OCI-LY7 (cell line): ENCODE results near the gene C1orf21. TPM values are rescaled to one million over a fixed set of nuclear protein-coding genes. Genes with fewer than 3 reads are reported as not detected.

Source experiments
- BruUV-seq: library from RNA; stranded (reverse); fragments of 400-500 nt; replicated peaks from 2 replicates; lab custom pipeline; 2021; lab: Mats Ljungman, UMichigan
- CTCF ChIA-PET: fragments of 300-600 bp; sonication (Branson Sonifier 250); formaldehyde crosslinking; loops from one replicate; lab custom pipeline; 2022; ENCODE audit warnings: antibody characterized with exemption; ENCODE audit not compliant: unreplicated experiment; lab: Charles Lee
- POLR2A ChIA-PET: fragments of 300-600 bp; sonication (Branson Sonifier 250); formaldehyde crosslinking; loops from one replicate; lab custom pipeline; 2022; ENCODE audit warnings: antibody characterized with exemption; lab: Charles Lee
- DNase-seq: peaks from one replicate; pipeline ENCODE4 v3.0.0-alpha.2; 2015; ENCODE audit warnings: low spot score
- H2AFZ ChIP-seq: fragments of 200-600 bp; sonication (generic), shearing (Covaris generic); 2 replicates; pipeline ENCODE4 v1.6.1; 2014; ENCODE audit warnings: mild to moderate bottlenecking, antibody characterized with exemption, low read length, moderate library complexity
- H3K27ac ChIP-seq: fragments of 200-600 bp; sonication (generic); 2 replicates; pipeline ENCODE4 v1.5.1; 2014; ENCODE audit warnings: mixed run types, low read depth, mild to moderate bottlenecking, moderate library complexity, low read length, inconsistent platforms; ENCODE audit not compliant: poor library complexity, severe bottlenecking
- H3K36me3 ChIP-seq: fragments of 200-600 bp; sonication (generic); 2 replicates; pipeline ENCODE4 v1.6.1; 2014; ENCODE audit warnings: mild to moderate bottlenecking, antibody characterized with exemption, low read length, moderate library complexity, mixed read lengths; ENCODE audit not compliant: insufficient read depth
- H3K4me1 ChIP-seq: fragments of 200-600 bp; sonication (generic); 2 replicates; pipeline ENCODE4 v1.5.1; 2014; ENCODE audit warnings: mild to moderate bottlenecking, low read length; ENCODE audit not compliant: insufficient read depth, poor library complexity, severe bottlenecking
- H3K4me2 ChIP-seq: fragments of 200-600 bp; sonication (generic); 2 replicates; pipeline ENCODE4 v1.6.1; 2014; ENCODE audit warnings: mild to moderate bottlenecking, low read length
- H3K4me3 ChIP-seq: fragments of 200-600 bp; sonication (generic); 2 replicates; pipeline ENCODE4 v1.5.1; 2014; ENCODE audit warnings: mild to moderate bottlenecking, low read depth, low read length; ENCODE audit not compliant: poor library complexity, severe bottlenecking
- H3K79me2 ChIP-seq: fragments of 200-600 bp; sonication (generic); 2 replicates; pipeline ENCODE4 v1.6.1; 2016; ENCODE audit warnings: low read depth, mild to moderate bottlenecking, low read length, moderate library complexity, mixed read lengths; ENCODE audit not compliant: insufficient read depth
- H3K9me2 ChIP-seq: fragments of 200-600 bp; sonication (generic); 2 replicates; pipeline ENCODE4 v1.6.1; 2016; ENCODE audit warnings: mild to moderate bottlenecking, low read length, mixed read lengths; ENCODE audit not compliant: insufficient read depth
- H3K9me3 ChIP-seq: fragments of 200-600 bp; sonication (generic); 2 replicates; pipeline ENCODE4 v1.6.1; 2014; ENCODE audit warnings: mild to moderate bottlenecking, mixed run types, low read length, mixed read lengths
- H4K20me1 ChIP-seq: fragments of 200-600 bp; sonication (generic); 2 replicates; pipeline ENCODE4 v1.6.1; 2014; ENCODE audit warnings: mild to moderate bottlenecking, antibody characterized with exemption, low read length, moderate library complexity, mixed read lengths; ENCODE audit not compliant: insufficient read depth
- EZH2phosphoT487 ChIP-seq: fragments of 200-600 bp; sonication (generic); IDR thresholded peaks from 2 replicates; pipeline ENCODE4 v1.6.1; 2018; ENCODE audit warnings: low read depth, borderline replicate concordance, mild to moderate bottlenecking, mixed run types, antibody characterized with exemption, low read length, moderate library complexity, mixed read lengths
- intact Hi-C: fragments of 100-400 bp; cut with micrococcal nuclease; formaldehyde crosslinking; loops from one replicate; pipeline ENCODE4 v1.10.0; 2022; ENCODE audit not compliant: unreplicated experiment
- total RNA-seq, 2 experiments: library from RNA; depleted of rRNA in 1 of 2; stranded (reverse); fragments of >200 nt in 1 of 2; shearing (Covaris generic) in 1 of 2; gene quantifications; 2 replicates each; pipeline ENCODE4 v1.2.3, GENCODE V29; 2014 to 2022
- TF ChIP-seq, protein P1 (sequence below): fragments of 200-600 bp; sonication (generic); conservative IDR thresholded peaks from 2 replicates; pipeline ENCODE4 v1.5.1; 2014; ENCODE audit warnings: mild to moderate bottlenecking, antibody characterized with exemption, low read length, moderate library complexity, mixed read lengths

C1orf21 gene
- total RNA-seq, 2 experiments from 2014 or later, result not detected

DNA sequence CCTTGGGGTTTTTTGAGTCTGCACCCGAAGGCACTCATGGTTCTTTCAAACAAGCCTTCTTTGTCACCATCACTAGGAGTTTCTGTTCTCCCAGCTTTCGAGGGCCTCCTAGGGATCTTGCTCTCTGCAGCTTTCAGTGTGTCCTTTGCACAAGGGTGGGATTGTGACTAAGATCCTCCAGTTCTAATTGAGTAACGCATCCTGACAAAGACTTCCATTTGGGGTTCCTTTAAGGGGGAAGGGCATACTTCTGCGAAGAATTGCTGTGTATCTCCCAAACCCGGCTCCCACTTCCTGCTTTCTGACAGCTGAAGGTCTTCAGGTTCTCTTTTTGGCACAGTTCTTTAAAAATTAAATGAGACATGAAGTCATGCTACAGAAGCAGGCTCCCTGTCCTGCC is 228.5 kb downstream of the C1orf21 start:
- ChIA-PET CTCF (no interaction called here), POLR2A (no interaction called here)
- no peak overlapping the region for H3K4me3 ChIP-seq
- no peak overlapping the region for H3K4me2 ChIP-seq
- H3K9me2 ChIP-seq, result no peaks in the 10 kb centered on the region
- TF ChIP-seq, protein P1, sequence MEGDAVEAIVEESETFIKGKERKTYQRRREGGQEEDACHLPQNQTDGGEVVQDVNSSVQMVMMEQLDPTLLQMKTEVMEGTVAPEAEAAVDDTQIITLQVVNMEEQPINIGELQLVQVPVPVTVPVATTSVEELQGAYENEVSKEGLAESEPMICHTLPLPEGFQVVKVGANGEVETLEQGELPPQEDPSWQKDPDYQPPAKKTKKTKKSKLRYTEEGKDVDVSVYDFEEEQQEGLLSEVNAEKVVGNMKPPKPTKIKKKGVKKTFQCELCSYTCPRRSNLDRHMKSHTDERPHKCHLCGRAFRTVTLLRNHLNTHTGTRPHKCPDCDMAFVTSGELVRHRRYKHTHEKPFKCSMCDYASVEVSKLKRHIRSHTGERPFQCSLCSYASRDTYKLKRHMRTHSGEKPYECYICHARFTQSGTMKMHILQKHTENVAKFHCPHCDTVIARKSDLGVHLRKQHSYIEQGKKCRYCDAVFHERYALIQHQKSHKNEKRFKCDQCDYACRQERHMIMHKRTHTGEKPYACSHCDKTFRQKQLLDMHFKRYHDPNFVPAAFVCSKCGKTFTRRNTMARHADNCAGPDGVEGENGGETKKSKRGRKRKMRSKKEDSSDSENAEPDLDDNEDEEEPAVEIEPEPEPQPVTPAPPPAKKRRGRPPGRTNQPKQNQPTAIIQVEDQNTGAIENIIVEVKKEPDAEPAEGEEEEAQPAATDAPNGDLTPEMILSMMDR, result no peak
- no peak for TF ChIP-seq EZH2phosphoT487
- H3K79me2 ChIP-seq, result no peaks in the 10 kb centered on the region
- intact Hi-C loops, result no loop called here
- H3K4me1 ChIP-seq, result no peaks in the 10 kb centered on the region
- no TSS peak for BruUV-seq
- no peak overlapping the region for H3K27ac ChIP-seq
- no peaks in the 10 kb centered on the region for H3K9me3 ChIP-seq
- H2AFZ ChIP-seq, result no peak overlapping the region
- no peak for DNase-seq
- H4K20me1 ChIP-seq, result no peaks in the 10 kb centered on the region
- no peaks in the 10 kb centered on the region for H3K36me3 ChIP-seq

DNA sequence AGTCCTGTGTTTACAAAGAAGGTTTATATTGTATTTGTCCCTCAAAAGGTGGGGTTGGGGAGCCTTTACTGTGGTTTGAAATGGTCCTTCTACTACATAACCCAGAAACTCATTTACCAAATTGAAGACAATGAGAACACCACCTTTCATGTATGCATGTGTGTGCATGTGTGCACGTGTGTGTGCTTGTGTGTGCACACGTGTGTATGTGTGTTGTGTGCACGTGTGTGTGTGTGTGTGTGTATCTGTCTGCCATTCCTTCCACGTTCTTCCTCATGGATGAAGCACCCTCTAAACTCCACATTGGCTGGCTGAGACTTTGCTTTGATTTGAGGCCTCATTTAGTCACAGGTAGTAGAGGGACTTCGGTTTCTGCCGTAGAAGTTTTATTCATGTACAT is 229.7 kb downstream of the C1orf21 start:
- Histone ChIP-seq H4K20me1 (no peaks in the 10 kb centered on the region), H3K4me1 (no peaks in the 10 kb centered on the region), H3K36me3 (no peaks in the 10 kb centered on the region), H3K27ac (no peak overlapping the region), H3K9me2 (no peaks in the 10 kb centered on the region), H3K4me2 (no peak overlapping the region), H3K4me3 (no peak overlapping the region), H2AFZ (no peak overlapping the region), H3K79me2 (no peaks in the 10 kb centered on the region), H3K9me3 (no peaks in the 10 kb centered on the region)
- BruUV-seq, result no TSS peak
- POLR2A ChIA-PET, result interaction anchor here (1.1 kb wide), 1 partner anchor 10 kb away, joined by 3 read pairs; no protein-coding TSS in a partner anchor
- intact Hi-C loops, result no loop called here
- no peak for DNase-seq
- CTCF ChIA-PET, result no interaction called here
- TF ChIP-seq, protein P1, result no peak
- TF ChIP-seq EZH2phosphoT487, result no peak

DNA sequence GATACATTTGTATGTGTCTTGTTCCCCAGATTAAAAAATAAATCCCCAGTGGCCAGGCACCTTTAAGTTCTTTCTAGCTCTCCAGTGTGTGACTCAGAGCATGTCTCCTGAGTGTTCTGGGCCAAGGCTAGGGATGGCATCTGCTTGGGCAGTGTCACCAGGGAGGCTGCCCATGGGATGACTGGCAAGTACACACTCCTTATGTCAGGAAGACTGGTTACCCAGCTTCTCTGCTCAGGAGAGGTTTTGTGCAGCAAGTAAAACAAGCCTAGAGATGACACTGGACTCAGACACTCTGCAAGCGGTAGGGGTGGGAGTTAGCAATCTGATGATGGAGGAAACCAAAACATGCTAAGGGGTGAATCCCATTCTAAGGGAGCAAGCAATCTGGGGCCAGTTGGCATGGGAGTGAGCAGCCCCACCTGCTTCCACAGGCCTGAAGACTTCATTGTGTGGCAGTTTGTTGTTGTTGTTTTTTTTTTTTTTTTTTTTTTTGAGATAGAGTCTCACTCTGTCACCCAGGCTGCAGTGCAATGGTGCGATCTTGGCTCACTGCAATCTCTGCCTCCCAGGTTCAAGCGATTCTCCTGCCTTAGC is 230.7 kb downstream of the C1orf21 start:
- no peak overlapping the region for H2AFZ ChIP-seq
- no peaks in the 10 kb centered on the region for H3K9me3 ChIP-seq
- no peaks in the 10 kb centered on the region for H3K36me3 ChIP-seq
- DNase-seq, result no peak
- no peak for TF ChIP-seq EZH2phosphoT487
- TF ChIP-seq, protein P1, result no peak
- ChIA-PET POLR2A (no interaction called here), CTCF (no interaction called here)
- no peak overlapping the region for H3K4me2 ChIP-seq
- BruUV-seq, result no TSS peak
- no peaks in the 10 kb centered on the region for H4K20me1 ChIP-seq
- H3K4me1 ChIP-seq, result no peaks in the 10 kb centered on the region
- intact Hi-C loops, result no loop called here
- H3K27ac ChIP-seq, result no peak overlapping the region
- H3K4me3 ChIP-seq, result no peak overlapping the region
- no peaks in the 10 kb centered on the region for H3K79me2 ChIP-seq
- H3K9me2 ChIP-seq, result no peaks in the 10 kb centered on the region
